GM11168 (cell line): ENCODE results near the gene LRRN2.
"Not testable (repeated sequence)": the region's sequence is repeated elsewhere in the genome, so short reads cannot be mapped to it uniquely, and the experiment has no call there.

ENCODE experiments used
- in situ Hi-C: fragments of 300-500 bp; cut with MboI; formaldehyde crosslinking; loops from one replicate; pipeline ENCODE4 v1.12.0; 2022; ENCODE audit warnings: low sequenced_read_pairs; ENCODE audit not compliant: unreplicated experiment

The LRRN2 gene

DNA sequence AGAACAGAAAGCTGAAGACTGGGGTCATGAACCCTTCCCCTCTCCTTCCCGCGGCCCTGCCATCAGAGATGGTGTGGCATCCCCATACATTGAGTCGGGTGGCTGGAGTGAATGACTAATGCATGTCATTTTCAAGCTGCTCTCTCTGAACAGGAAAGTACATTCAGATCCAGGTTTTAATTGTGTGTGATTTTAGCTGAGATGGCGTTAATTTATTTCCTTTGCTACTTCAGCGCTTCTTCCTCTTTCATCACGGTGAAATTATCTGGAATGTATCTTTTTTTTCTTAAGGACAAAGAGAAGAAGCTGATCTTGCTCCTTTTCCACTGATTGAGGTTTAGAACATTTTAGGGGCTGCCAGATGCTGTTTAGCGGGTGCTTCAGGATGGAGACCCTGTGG is 8.6 kb upstream of the LRRN2 start:
- in situ Hi-C loops = no loop called here

DNA sequence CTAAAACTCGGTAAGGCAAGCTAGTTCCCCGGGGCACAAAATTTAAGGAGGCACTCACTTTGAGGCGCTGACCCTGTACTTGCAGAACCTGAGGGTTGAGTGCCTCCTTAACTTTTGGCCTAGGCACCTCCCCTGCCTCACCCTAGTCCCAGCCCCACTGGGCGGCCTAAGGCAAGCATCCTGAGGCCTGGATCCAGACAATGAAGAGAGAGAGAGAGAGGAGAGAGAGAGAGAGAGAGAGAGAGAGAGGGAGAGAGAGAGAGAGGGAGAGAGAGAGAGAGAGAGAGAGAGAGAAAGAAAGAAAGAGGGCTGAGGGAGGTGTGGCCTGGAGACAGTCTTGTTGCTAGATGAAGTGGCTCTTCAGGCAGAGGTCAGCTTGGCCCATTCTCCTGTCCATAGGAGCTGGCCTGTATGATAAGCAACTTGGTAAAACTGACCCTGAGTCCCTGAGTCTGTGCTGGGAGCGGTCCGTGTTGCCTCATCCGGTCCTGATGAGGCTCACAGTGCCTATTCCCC is 7.4 kb upstream of the LRRN2 start:
- in situ Hi-C loops = no loop called here

DNA sequence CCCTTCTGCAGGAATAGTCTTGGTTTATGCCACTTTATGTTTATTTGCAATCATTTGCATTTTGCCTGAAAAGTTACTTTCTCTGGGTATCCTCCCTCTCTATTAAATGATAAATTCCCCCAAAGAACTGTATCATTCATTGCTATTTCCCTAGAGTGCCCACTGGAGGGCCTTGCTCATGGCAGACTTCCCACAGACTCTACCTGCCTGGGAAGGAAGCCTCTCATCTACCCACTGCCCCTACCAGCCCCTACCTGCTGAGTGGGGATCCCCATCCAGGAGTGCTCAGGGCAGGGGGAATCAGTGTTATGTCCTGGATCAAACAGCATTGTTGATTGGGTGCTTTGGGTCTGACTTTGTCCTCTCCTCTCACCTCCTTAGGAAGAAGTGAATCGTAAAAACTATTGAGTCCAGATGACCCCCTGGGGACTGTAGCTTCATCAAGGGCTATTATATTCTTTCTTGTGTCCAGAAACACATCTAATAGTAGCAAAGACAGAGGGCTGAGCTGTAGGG is 6.8 kb upstream of the LRRN2 start:
- in situ Hi-C loops = no loop called here

DNA sequence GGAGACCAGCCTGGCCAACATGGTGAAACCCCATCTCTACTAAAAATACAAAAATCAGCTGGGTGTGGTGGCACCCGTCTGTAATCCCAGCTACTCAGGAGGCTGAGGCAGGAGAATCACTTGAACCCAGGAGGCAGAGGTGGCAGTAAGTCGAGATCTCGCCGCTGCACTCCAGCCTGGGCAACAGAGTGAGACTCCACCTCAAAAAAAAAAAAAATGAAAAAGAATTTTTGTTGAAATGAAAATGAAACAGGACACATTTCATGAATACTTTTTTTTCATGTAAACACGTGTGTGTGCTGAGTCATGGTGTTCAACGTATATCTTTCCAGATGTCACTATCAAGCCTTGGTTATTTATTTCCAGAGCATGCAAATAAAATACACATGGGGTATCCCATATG is 5.8 kb upstream of the LRRN2 start:
- in situ Hi-C loops = not testable (repeated sequence)

DNA sequence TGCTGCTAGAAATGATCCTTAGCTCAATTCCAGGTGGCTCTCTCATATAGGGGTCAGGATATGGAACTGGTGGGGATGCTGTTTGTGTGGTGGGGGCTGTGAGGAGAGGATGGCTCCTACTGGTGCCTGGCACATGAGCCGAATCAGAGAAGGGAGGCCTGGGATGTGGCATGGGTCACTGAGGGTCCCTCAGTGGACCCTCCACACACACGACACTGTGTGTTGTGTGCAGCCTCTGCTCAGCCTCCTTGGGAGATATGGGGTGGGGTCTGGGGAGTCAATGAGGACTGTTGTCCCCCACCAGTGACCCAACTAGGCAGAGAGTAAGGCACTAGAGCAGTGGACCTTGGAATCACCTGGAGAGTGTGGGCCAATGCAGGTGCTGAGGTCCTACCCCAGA is 3.2 kb upstream of the LRRN2 start:
- in situ Hi-C loops = no loop called here

DNA sequence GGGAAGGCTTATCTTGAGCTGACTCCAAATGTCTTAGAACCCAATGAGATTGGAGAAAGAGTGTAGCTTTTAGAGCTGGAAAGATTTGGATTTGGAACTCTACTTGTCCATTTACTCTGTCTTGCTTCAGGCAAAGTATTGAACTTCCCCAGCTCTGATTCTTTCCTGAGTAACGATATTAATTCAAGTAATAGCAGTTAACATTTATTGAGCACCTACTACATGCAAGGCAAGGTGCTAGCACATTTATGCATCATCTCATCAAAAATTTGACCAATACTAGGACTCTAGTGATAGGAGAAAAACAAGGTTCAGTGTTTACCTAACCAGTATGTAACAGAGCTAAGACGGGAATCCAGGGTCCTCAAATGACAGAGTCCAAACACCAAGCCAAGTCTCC is 2.5 kb upstream of the LRRN2 start:
- in situ Hi-C loops = no loop called here

DNA sequence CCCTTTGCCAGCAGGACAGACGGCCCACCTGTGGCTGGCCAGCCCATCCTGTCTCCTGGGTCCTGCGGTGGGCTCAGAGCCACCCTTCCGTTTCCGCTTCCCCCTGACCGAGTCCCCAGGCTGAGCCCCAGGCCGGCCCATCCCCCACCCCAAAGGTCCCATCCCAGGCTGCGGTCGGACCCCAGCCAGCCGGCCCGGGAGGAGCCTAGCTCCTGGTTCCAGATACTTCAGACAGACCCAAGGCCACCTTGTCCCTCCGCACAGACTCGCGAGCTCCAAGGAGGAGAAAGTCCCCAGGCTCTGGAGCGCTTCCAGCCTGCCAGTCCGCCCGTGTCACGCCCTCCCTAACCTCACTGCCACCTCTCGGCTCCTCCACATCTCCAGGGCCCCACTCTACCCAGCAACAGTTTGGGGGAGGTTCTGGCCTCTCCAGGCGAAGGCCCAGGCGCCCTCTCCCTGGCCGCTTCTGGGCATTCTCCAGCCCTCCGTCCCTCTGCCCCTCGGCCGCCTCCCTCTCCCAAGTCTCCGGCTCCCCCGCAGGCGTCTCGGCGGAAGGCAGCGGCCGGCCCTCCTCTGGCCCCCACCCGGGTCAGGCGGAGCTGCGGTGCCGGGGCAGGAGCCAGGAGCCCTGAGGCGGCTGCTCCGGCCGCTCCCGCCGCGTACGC is 835 bp downstream of the LRRN2 start:
- in situ Hi-C loops = no loop called here

DNA sequence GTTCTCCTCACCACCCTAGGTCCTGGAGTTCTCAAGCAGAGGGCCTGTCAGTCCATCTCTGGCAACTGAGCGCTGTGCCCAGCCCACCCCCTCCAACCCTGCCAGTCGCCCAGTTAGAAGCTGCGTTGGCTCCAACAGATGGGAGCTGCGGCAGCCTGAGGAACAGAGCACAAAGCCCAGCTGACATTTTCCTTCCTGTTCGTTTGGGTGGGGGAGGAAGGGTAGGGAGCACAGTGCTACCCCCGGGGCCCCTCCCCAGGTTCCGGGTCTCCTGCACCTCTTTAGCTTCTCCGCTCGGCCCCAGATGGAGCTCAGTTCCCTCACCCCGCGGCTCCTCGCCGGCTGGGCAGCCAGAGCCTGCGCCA is 1.4 kb downstream of the LRRN2 start:
- in situ Hi-C loops = no loop called here

DNA sequence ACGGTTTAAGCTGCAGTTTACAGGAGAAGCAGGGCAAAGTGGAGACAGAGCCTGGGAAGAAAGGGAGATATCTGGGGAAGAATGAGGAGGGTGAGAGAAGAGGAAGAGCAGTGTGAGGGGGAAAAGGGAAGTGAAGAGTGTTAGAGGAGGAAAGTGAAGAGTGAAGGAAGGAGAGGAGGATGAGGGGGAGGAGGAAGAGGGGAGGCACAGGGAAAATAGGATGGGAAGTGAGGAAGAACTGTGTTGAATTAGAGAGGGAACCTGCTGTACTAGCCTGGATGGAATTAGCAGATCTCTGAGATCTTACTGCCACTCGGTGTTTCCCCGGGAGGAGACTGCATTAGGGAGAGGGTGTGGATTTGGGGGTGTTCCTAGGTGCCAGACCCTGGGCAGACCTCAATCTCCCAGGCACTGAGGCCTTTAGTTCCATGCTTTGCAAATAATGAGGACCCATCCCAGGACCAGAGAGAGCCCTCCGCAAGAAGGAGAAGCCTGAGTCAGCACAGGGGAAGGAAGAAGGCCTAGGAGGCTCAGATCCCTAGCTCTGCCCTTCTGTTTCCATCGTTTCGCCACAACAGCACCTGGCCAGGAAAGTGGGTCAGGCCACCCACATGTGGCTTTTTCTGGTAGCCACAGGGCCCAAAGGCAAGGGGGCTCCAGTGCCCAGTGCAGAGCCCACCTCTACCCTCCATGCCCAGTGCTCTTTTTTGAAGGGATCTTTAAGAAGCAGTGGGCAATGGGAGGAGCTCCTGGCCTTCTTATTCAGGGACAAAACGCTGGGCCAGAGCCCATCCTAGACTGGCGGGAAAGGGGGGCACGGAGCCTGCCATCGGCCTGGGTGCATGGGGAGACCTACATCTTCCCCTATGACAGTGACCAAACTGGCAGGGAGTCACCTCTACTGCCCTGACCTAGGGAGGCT is 2.0 kb downstream of the LRRN2 start:
- in situ Hi-C loops = no loop called here

DNA sequence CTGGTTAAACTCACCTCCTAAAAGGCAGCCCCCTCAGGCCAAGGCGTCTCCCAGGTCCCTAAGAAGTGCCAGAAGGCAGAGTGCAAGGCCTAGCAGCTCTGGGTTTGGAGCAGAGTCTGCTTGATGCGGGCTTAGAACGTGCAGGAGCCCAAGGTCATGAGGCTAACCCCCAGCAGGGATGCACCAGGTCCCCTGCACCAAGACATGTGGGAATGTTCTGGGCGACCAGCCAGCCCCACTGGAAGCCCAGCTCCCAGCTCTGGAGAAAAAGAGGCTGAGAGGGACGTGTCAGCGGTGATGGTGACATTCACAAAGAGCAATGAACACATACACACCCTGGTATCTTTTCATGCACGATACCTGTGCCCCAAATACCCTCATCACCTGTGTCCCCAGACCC is 5.1 kb downstream of the LRRN2 start:
- in situ Hi-C loops = no loop called here

DNA sequence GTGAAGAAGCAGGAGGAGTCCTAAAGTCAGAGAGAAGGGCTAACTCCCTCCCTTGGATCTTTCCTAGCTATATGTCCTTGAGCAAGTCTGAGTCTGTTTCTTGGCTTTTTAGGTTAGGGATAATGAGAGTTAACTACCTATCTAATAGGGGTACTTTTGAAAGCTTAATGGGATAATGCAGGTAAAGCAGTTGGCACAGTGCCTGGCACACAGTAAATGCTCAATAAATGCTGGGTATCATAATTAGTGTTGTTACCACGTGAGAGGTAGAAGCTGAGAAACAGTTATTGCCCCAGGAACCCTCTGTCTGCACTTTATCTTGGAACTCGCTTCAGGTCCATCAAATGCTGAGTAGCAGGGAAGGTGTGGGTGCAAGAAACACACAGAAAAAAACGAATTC is 5.5 kb downstream of the LRRN2 start:
- in situ Hi-C loops = no loop called here

DNA sequence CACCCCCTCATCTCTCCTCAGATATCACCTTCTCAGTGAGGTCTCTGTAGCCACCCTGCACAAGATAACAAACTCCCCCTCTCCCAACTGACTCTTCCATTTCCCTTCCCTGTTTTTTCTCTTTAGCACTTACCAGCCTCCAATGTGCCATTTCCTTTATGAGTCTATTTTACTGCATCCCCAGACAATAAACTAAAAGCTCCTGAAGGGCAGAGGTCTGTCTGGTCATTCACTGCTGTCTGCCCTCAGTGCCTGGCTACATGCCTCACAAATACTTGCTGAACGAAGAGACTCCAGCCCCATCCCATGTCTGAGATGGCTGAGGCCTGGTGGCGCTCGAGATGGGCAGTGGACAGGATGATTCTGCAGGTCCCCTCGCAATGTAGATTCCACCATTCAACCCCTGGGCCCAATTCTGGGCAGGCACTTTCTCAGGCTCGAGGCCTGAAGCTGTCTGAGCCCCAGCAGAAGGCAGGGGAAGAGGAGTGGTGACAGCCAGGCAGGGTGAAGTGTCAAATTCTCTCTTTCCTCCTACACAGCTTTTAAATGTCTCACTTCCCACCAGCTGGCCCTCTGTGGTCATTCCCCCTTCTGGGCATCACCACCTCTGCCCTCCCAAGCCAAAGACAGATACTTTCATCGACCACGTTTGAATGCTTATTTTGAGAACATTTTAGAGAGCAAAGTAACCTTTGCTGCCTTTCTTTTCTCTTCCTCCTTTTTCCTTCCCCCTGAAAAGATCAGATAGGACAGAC is 6.6 kb downstream of the LRRN2 start:
- in situ Hi-C loops = no loop called here

DNA sequence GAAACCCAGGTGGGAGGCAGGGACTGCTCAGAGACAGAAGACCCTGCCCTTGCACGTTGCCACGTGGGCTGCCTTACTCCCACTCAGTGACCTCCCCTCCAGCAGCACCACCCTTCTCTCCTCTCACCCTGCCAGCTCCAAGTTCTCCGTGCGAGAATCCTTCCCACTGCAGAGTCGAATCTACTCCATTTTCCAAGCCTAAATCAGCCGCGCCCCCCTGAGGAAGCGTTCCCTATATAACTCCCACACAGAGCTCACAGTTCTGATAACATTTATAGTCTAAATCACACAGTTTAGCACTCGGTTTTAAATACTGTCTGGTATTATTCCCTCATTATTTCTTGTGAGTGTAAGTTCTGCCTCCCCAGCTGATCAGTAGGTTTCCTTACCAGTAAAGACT is 7.7 kb downstream of the LRRN2 start:
- in situ Hi-C loops = no loop called here

DNA sequence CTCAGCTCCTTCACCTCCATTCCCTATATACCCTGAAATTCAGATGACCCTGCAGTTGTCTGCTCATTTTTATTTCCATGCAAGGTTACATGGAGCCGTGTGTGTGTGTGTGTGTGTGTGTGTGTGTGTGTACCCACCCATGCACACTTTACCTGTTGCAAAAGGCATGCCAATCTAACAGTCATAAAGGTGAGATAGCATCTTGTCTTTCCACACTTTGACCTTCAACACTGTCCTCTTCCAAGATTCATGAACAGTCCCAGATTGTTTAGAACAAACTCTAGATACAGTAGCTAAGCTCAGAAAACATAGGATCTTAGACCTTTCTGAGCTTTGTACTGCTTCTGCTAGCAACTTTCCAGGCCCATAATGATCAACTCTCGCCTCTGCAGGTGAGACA is 9.5 kb downstream of the LRRN2 start:
- in situ Hi-C loops = no loop called here

DNA sequence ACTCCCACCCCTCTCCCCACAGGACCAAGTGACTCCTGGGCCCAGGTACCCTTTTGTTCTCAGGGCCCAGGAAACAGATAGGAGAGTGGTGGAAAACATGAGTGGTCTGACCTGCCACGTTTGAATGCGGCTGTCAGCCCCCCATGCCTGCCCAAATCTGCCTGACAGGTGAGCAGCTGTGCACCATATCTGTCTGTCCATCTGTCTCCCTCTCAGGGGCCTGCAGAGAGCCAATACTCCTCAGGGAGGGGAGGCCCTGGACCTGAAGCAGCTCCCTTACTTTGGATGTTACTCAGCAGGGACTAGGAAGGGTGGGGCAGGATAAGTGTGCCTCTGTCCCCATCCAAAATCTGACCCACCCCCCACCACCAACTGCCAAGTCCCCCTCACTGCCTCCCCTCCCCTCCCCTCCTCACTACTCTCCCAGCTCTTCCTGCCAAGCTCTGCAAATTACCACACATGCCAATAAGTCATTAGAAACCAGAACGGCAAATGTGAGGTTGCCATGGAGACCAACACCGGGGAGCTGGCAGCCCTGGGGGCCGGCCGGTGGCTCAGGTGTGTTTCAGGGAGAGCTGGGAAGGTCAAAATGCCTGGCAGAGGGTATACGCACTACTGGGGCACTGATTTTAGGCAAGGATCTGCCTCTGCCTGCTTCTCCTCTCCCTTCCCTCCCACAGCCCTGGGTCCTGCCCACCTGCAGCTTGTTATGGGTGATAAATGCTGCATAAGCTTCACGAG is 11.5 kb downstream of the LRRN2 start:
- in situ Hi-C loops = no loop called here

DNA sequence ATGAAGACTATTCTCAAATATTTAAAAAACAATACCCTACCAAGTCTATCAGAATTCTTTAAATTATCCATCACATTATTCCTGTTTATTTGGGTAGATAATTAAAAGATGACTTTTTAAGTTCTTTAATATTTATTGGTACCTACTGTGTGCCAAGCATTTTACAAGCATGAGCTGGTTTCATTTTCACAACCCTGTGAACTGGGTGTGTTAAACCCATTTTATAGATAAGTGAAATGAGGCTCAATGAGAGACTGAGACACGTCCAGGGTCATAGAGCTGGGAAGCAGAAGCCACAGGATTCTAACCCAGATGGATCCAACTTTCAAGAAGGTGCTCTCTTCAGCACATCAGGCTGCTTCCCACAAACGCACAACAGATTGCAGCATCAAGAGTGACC is 12.3 kb downstream of the LRRN2 start:
- in situ Hi-C loops = no loop called here

DNA sequence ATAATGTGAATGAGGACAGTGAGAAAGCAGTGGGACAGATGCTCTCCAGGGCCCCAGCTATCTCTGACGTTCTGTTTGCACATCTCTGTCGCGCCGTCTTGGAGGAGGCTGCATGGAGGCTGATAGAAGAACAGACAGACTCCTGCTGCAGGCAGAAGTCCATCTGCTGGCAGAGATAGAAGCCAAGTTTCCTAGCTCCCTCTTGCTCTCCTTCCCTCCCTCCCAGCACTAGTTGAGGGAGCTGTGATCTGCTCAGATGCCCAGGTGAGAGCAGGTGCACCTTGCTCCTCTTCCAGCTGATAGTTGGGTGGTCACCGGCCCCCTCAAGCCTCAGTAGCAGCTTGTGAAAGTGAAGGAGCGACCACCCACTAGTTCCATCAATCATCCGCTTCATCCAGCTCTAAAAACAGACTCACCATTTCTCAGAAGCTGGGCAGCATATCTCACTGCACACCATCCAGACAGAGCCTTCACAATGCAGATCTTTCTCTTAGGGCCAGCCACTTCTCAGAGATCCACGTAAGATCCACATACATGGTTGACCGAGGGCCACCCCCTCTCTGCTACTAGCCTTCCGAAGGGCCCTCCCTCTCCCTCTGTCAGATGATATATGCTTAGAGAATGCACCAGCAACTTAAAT is 12.9 kb downstream of the LRRN2 start:
- in situ Hi-C loops = no loop called here

DNA sequence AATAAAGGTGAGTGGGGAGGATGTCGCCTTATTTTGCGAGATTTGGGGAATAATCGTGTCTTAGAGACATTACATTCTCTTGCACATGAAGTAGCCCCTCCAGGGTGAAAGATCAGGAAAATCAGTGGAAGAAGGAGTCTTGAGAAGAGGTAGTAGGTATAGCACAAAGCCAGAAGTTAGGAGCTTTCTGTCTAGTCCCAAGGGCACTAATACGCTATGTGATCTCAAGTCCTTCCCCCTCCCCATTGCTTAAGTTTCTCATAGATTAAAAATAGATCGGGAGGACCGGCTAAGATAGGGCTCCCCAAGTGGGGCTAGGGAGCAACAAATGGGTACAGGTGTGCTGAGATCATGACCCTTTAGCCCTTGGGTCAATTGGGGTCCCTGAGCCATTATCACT is 13.5 kb downstream of the LRRN2 start:
- in situ Hi-C loops = no loop called here

DNA sequence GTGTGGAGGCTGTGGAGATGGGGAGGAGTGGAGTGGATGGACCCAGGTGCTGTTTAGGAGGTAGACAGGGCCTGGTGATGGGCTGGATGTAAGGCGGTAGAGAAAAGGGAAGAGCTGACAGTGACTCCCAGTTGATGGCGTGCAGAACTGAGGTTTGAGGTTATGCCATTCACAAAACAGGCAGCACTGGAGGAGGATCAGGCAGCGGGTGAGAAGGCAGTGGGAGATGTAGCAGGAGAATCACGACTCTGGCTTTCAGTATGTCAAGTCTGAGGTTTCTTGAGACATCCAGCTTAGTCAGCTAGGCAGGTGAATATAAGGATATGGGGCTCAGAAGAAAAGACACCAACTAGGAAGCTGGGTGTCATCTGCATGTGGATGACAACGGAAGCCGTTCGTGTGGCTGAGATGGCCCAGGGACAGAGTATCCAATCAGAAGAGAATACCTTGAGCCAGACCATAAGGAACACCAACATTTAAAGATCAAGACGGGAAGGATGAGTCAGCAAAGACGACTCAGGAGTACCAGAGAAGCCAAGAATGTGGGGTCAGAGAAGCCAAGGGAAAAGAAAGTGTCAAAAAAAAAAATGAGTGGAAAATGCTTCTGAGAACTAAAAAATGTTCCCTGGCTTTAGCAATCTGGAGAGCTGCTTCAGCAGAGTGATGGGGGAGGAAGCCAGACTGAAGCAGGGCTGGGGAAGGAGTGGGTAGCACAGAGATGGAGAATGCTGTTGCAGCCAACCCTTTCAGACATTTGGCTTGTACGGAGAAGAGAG is 15.2 kb downstream of the LRRN2 start:
- in situ Hi-C loops = no loop called here
